ENCODE data around the gene CGB2. TPM values are rescaled to one million over a fixed set of nuclear protein-coding genes. Genes with fewer than 3 reads are reported as not detected.

Gene CGB2
- total and polyA plus RNA-seq, 9 of the 15 experiments (the other 6 are each of a cell fraction or from before 2014, with no cell fraction given) = 0.22 TPM; not detected in 8

DNA sequence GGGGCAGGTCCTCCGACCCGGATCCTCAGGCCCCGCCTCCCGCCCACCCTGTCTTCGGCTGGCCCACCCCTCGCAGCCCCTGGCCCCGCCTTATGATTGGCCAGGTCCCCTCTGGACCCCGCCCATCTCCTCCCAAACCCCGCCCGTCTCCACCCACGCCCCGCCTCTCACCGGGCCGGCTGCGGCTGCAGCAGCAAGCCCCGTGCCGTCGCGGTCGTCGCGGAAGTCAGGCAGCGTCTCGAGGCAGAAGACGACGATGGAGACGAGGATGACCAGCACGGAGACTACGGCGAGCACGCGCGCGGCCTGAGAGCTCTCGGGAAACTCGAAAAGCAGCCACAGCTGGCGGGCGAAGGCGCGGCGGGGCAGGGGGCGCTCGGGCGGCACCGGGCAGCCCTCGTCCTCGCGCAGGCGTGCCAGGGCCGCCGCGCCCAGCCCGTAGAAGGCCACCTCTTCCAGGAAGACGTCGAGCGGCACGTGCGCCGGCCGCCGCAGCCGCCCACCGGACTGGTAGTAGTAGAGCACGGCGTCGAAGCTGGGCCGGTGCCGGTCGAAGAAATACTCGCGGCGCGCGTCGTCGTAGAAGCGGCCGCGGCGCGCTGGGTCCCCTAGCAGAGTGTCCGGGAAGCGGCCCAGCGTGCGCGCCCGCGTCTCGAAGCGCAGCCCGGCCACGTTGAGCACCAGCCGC lies 40.3 kb downstream of the CGB2 start (continued):
- TF ChIP-seq, protein P1, sequence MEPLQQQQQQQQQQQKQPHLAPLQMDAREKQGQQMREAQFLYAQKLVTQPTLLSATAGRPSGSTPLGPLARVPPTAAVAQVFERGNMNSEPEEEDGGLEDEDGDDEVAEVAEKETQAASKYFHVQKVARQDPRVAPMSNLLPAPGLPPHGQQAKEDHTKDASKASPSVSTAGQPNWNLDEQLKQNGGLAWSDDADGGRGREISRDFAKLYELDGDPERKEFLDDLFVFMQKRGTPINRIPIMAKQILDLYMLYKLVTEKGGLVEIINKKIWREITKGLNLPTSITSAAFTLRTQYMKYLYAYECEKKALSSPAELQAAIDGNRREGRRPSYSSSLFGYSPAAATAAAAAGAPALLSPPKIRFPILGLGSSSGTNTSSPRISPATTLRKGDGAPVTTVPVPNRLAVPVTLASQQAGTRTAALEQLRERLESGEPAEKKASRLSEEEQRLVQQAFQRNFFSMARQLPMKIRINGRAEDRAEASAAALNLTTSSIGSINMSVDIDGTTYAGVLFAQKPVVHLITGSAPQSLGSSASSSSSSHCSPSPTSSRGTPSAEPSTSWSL (CRISPR knock-in tag; IDR thresholded peaks at IDR 0.05; ENCODE audit: borderline replicate concordance) = no peak
- TF ChIP-seq MAFF (IDR thresholded peaks at IDR 0.05; ENCODE audit: low read length) (no peak), CHD2 (IDR thresholded peaks at IDR 0.05; ENCODE audit: low read depth, low read length) (no peak), NONO (IDR thresholded peaks at IDR 0.05; ENCODE audit: low read depth in 2 of 2, low read length in 1 of 2) (no peak), BCL6 (CRISPR knock-in tag; IDR thresholded peaks at IDR 0.05) (no peak), CBX1 (IDR thresholded peaks at IDR 0.05; ENCODE audit: low read depth) (no peak), MXI1 (IDR thresholded peaks at IDR 0.05; ENCODE audit: low read depth, low read length) (no peak), XRCC4 (IDR thresholded peaks at IDR 0.05; ENCODE audit: extremely low read depth, insufficient read depth, insufficient read length) (no peak), ZBTB7A (IDR thresholded peaks at IDR 0.05; ENCODE audit: borderline replicate concordance, control insufficient read depth, low read depth, low read length) (peak; percentile 49; the same call in 1 of the 2 replicates), ATF1 (CRISPR knock-in tag; IDR thresholded peaks at IDR 0.05) (no peak), ATF1 (tag; IDR thresholded peaks at IDR 0.05) (no peak), L3MBTL2 (IDR thresholded peaks at IDR 0.05) (peak; percentile 86), CREM (IDR thresholded peaks at IDR 0.05; ENCODE audit: low read depth) (peak; percentile 24; the same call in 1 of the 2 replicates), EGR1 (conservative IDR thresholded peaks at IDR 0.05) (peak; percentile 78), POLR2G (IDR thresholded peaks at IDR 0.05; ENCODE audit: low read depth, low read length) (peak; percentile 46; the same call in 1 of the 2 replicates), ZNF584 (CRISPR knock-in tag; IDR thresholded peaks at IDR 0.05; ENCODE audit: low read depth) (no peak), ZNF699 (CRISPR knock-in tag; IDR thresholded peaks at IDR 0.05; ENCODE audit: insufficient replicate concordance) (no peak), SPI1 (IDR thresholded peaks at IDR 0.05; ENCODE audit: borderline replicate concordance, low read depth, low read length) (no peak)
- TF ChIP-seq, protein P2, sequence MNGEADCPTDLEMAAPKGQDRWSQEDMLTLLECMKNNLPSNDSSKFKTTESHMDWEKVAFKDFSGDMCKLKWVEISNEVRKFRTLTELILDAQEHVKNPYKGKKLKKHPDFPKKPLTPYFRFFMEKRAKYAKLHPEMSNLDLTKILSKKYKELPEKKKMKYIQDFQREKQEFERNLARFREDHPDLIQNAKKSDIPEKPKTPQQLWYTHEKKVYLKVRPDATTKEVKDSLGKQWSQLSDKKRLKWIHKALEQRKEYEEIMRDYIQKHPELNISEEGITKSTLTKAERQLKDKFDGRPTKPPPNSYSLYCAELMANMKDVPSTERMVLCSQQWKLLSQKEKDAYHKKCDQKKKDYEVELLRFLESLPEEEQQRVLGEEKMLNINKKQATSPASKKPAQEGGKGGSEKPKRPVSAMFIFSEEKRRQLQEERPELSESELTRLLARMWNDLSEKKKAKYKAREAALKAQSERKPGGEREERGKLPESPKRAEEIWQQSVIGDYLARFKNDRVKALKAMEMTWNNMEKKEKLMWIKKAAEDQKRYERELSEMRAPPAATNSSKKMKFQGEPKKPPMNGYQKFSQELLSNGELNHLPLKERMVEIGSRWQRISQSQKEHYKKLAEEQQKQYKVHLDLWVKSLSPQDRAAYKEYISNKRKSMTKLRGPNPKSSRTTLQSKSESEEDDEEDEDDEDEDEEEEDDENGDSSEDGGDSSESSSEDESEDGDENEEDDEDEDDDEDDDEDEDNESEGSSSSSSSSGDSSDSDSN (IDR thresholded peaks at IDR 0.05; ENCODE audit: borderline replicate concordance in 1 of 2, low read depth in 2 of 2, low read length in 2 of 2) = 0 out of 4 replicates have a peak, but pooled peaks of 1 of the 2 experiments have one; percentile 26

All from K562 (cell line).